Mesothelial cell of epicardium (in vitro differentiated cells): ENCODE data around the gene SNX19. TPM values are rescaled to one million over a fixed set of nuclear protein-coding genes. Genes with fewer than 3 reads are reported as not detected.

ENCODE experiments used
- DNase-seq, 2 experiments: peaks; one replicate each; pipeline ENCODE4 v3.0.0; 2021; ENCODE audit warnings: low spot score in 2 of 2; ENCODE audit not compliant: unreplicated experiment in 2 of 2
- H3K27ac Mint-ChIP-seq: 2 replicates; pipeline ENCODE4 v1.8.0; 2021; ENCODE audit warnings: mixed read lengths
- H3K27me3 Mint-ChIP-seq: 2 replicates; pipeline ENCODE4 v1.8.0; 2021; ENCODE audit warnings: low read depth, mixed read lengths
- H3K36me3 Mint-ChIP-seq: 2 replicates; pipeline ENCODE4 v1.8.0; 2021; ENCODE audit warnings: mixed read lengths
- H3K4me1 Mint-ChIP-seq: 2 replicates; pipeline ENCODE4 v1.8.0; 2021; ENCODE audit warnings: mixed read lengths
- H3K4me3 Mint-ChIP-seq: 2 replicates; pipeline ENCODE4 v1.8.0; 2021; ENCODE audit warnings: mild to moderate bottlenecking, moderate library complexity, mixed read lengths
- H3K9me3 Mint-ChIP-seq: 2 replicates; pipeline ENCODE4 v1.8.0; 2021; ENCODE audit warnings: mixed read lengths
- CTCF ChIP-seq: fragments of 200-600 bp; sonication (generic); IDR thresholded peaks from one replicate; pipeline ENCODE4 v1.5.0; 2021; ENCODE audit warnings: antibody characterized with exemption; ENCODE audit not compliant: unreplicated experiment
- total RNA-seq: library from RNA; stranded (reverse); gene quantifications from 3 replicates; pipeline ENCODE4 v1.2.1, GENCODE V29; 2021

SNX19 gene
- 55.9 to 60.1 TPM (median 56.8 TPM) in 3 replicates for total RNA-seq

- peak within 1 kb of the TSS; percentile 74 for H3K27ac Mint-ChIP-seq
- H3K36me3 Mint-ChIP-seq = peaks cover 11% of the 10 kb centered on the region
- peak; percentile 97 for TF ChIP-seq CTCF
- H3K4me1 Mint-ChIP-seq = peaks cover 12% of the 10 kb centered on the region
- H3K9me3 Mint-ChIP-seq = no peaks in the 10 kb centered on the region
- H3K4me3 Mint-ChIP-seq = peak within 1 kb of the TSS; percentile 78
- DNase-seq = peak; percentile 83 to 95
- peaks cover 39% of the 10 kb centered on the region for H3K27me3 Mint-ChIP-seq
Measured at GRCh38 chr11:130916238-130916855, at the start of gene SNX19. Gene SNX19, minus strand, starts transcription at chr11:130916479. Its CDS starts 540 bp downstream, at chr11:130915939.

DNA sequence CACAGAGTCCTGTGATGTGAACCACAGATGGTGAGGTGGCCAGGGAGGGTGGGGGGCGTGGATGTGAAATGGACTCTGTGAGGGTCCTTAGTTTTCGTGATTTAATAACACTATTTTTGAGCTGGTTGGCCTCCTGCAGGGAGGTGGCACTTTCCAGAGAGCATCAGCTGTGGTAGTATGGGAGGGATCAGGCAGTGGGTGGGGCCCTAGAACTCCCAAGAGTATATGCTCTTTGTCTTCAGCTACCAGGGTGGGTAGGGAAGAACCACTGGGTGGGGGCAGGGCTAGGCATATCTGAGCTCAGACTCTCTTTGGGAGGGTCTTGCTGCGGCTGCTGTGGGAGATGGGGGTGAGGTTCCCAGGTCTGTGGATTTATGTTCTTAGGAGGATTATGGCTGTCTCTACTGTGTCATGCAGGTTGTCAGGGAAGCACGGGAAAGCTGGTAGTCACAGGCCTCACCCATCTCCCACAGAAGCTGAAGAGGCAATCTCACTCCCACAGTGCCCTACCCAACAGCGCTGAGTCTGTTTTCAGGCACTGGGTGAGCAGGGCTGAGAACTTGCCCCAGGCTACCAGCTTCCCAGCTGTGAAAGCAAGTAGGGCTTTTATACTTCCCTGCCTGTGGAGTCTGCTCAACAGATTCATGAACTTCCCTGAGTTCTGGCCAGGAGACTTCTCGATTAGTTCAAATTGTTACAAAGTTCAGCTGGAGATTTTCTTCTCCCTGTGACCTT is 47.9 kb upstream of the SNX19 start:
- Mint-ChIP-seq H3K9me3 (peaks cover 31% of the 10 kb centered on the region), H3K36me3 (no peaks in the 10 kb centered on the region), H3K27ac (no peak overlapping the region), H3K4me1 (no peaks in the 10 kb centered on the region), H3K4me3 (no peak overlapping the region), H3K27me3 (peaks cover 27% of the 10 kb centered on the region)
- DNase-seq = no peak
- TF ChIP-seq CTCF = no peak

DNA sequence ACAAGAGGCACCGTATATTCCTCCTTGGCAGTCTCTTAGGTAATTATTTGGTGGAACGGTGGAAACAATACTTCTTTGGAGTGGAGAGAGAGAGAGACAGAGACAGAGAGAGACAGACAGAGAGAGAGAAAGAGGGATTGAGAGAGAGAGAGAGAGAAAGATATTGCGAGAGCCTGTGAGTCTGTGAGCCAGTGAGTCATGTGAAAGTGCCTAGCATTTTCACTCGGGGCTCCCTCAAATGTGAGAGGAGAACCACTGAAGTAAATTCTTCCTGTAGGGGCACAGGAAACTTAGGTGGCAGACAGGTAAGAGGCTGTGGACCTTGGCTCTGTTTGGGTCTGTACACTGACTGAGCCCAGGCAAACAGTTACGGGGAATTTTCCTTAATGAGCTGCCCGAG is 31.6 kb upstream of the SNX19 start:
- TF ChIP-seq CTCF = no peak
- H3K27ac Mint-ChIP-seq = no peak overlapping the region
- H3K36me3 Mint-ChIP-seq = no peaks in the 10 kb centered on the region
- H3K4me3 Mint-ChIP-seq = no peak overlapping the region
- H3K27me3 Mint-ChIP-seq = peaks cover 53% of the 10 kb centered on the region
- DNase-seq = no peak
- H3K4me1 Mint-ChIP-seq = no peaks in the 10 kb centered on the region
- H3K9me3 Mint-ChIP-seq = no peaks in the 10 kb centered on the region

DNA sequence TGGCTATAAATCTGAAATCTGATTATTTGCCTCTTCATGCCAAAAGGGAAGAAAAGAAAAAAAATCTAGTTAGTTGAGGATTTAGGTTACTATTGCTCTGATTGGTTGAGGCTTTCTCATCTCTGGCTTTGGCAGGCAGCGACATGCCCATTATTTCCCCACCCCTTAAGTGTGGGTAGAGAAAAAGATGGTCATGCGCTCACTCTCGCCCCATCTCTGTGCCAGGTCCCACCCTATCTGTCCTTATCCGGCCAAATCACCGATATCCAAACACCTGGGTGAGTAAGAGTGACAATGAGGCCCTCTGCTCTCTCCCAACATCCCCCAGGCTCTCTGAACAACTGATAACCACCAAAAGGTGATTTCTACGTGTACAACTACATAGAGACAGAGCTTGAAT is 31.2 kb upstream of the SNX19 start:
- DNase-seq = no peak
- H3K27me3 Mint-ChIP-seq = peaks cover 50% of the 10 kb centered on the region
- no peaks in the 10 kb centered on the region for H3K9me3 Mint-ChIP-seq
- TF ChIP-seq CTCF = no peak
- no peak overlapping the region for H3K27ac Mint-ChIP-seq
- no peak overlapping the region for H3K4me3 Mint-ChIP-seq
- no peaks in the 10 kb centered on the region for H3K36me3 Mint-ChIP-seq
- H3K4me1 Mint-ChIP-seq = no peaks in the 10 kb centered on the region

- Mint-ChIP-seq H3K27ac (no peak overlapping the region), H3K27me3 (peaks cover 48% of the 10 kb centered on the region), H3K9me3 (no peaks in the 10 kb centered on the region), H3K4me3 (no peak overlapping the region), H3K4me1 (no peaks in the 10 kb centered on the region), H3K36me3 (no peaks in the 10 kb centered on the region)
- DNase-seq = no peak
- no peak for TF ChIP-seq CTCF
Measured at GRCh38 chr11:130947058-130947457, 30.8 kb upstream of the SNX19 start.
